DND-41 (cell line): ENCODE measurements around the gene CARD14.

Experiments used
- ATAC-seq: fragments of 200-7000 bp; cut with Tn5 transposase; 3 replicates; pipeline ENCODE4 v1.9.1; 2021; ENCODE audit warnings: low read depth; ENCODE audit not compliant: insufficient read depth
- DNase-seq: peaks from one replicate; pipeline ENCODE4 v3.0.0-alpha.2; 2020
- H2AFZ ChIP-seq: 2 replicates; pipeline ENCODE4 v1.6.0; 2012; ENCODE audit warnings: low read depth, low read length
- H3K27ac ChIP-seq: 2 replicates; pipeline ENCODE4 v1.5.1; 2012; ENCODE audit warnings: low read length, inconsistent platforms
- H3K27me3 ChIP-seq: fragments of 200-600 bp; sonication (generic); 2 replicates; pipeline ENCODE4 v1.6.0; 2012; ENCODE audit warnings: low read length, mild to moderate bottlenecking, inconsistent platforms; ENCODE audit not compliant: insufficient read depth, poor library complexity
- H3K36me3 ChIP-seq: 2 replicates; pipeline ENCODE4 v1.5.1; 2012; ENCODE audit warnings: low read length, inconsistent platforms; ENCODE audit not compliant: insufficient read depth
- H3K4me1 ChIP-seq: 2 replicates; pipeline ENCODE4 v1.5.1; 2012; ENCODE audit warnings: mild to moderate bottlenecking, low read length; ENCODE audit not compliant: insufficient read depth
- H3K4me2 ChIP-seq: 2 replicates; pipeline ENCODE4 v1.6.0; 2012; ENCODE audit warnings: mild to moderate bottlenecking, moderate library complexity, low read length, inconsistent platforms; ENCODE audit not compliant: insufficient read depth
- H3K4me3 ChIP-seq, 2 experiments: fragments of 200-600 bp in 1 of 2; shearing (Covaris generic) in 1 of 2; 2 replicates each; pipeline ENCODE4 v1.5.1; 2012 to 2016; ENCODE audit warnings: inconsistent platforms in 2 of 2, low read length in 2 of 2, mild to moderate bottlenecking in 2 of 2, low read depth in 1 of 2, moderate library complexity in 1 of 2
- H3K79me2 ChIP-seq: 2 replicates; pipeline ENCODE4 v1.6.0; 2012; ENCODE audit warnings: low read length, inconsistent platforms; ENCODE audit not compliant: insufficient read depth
- H3K9ac ChIP-seq: 2 replicates; pipeline ENCODE4 v1.6.0; 2012; ENCODE audit warnings: low read depth, mild to moderate bottlenecking, inconsistent platforms, low read length, moderate library complexity
- H3K9me3 ChIP-seq: 2 replicates; pipeline ENCODE4 v1.5.1; 2012; ENCODE audit warnings: low read length, moderate library complexity, mild to moderate bottlenecking, inconsistent platforms; ENCODE audit not compliant: insufficient read depth, severe bottlenecking
- H4K20me1 ChIP-seq: 2 replicates; pipeline ENCODE4 v1.6.0; 2012; ENCODE audit warnings: low read length; ENCODE audit not compliant: insufficient read depth
- CTCF ChIP-seq: IDR thresholded peaks from 2 replicates; pipeline ENCODE4 v1.5.1; 2012; ENCODE audit warnings: borderline replicate concordance, low read length, moderate library complexity, mild to moderate bottlenecking; ENCODE audit not compliant: poor library complexity, severe bottlenecking; ENCODE audit errors: extremely low read depth
- EZH2 ChIP-seq: IDR thresholded peaks from 3 replicates; pipeline ENCODE4 v1.6.1; 2012; ENCODE audit warnings: borderline replicate concordance, low read depth, mild to moderate bottlenecking, moderate library complexity, low read length, inconsistent platforms; ENCODE audit not compliant: severe bottlenecking

Gene CARD14

GRCh38 chr17:80208050-80208449 is 38.2 kb downstream of the CARD14 start:
- Histone ChIP-seq H3K9ac (no peak overlapping the region), H3K36me3 (no peaks in the 10 kb centered on the region), H3K9me3 (no peaks in the 10 kb centered on the region), H4K20me1 (no peaks in the 10 kb centered on the region; the same call in 1 of the 2 replicates), H3K4me3 (no peak overlapping the region), H3K27me3 (no peaks in the 10 kb centered on the region), H3K79me2 (no peaks in the 10 kb centered on the region), H3K4me1 (no peaks in the 10 kb centered on the region), H3K4me2 (no peak overlapping the region), H2AFZ (no peak overlapping the region), H3K27ac (no peak overlapping the region)
- no peak for ATAC-seq
- DNase-seq: no peak
- no peak for TF ChIP-seq EZH2
- no peak for TF ChIP-seq CTCF

GRCh38 chr17:80209765-80210164 is 39.9 kb downstream of the CARD14 start:
- no peak overlapping the region for H3K27ac ChIP-seq

GRCh38 chr17:80210348-80211108 is 40.7 kb downstream of the CARD14 start:
- DNase-seq: no peak

More at GRCh38 chr17:80209765-80210164, 39.9 kb downstream of the CARD14 start:
- ATAC-seq: no peak
- H3K36me3 ChIP-seq: no peaks in the 10 kb centered on the region
- H3K4me2 ChIP-seq: no peak overlapping the region
- DNase-seq: no peak
- H4K20me1 ChIP-seq: peaks cover 3% of the 10 kb centered on the region; the same call in 1 of the 2 replicates
- no peak overlapping the region for H3K9ac ChIP-seq
- no peak overlapping the region for H2AFZ ChIP-seq
- H3K4me1 ChIP-seq: no peaks in the 10 kb centered on the region
- no peak for TF ChIP-seq CTCF
- TF ChIP-seq EZH2: no peak
- H3K79me2 ChIP-seq: no peaks in the 10 kb centered on the region
- H3K27me3 ChIP-seq: no peaks in the 10 kb centered on the region
- H3K9me3 ChIP-seq: no peaks in the 10 kb centered on the region
- no peak overlapping the region for H3K4me3 ChIP-seq

More at GRCh38 chr17:80210348-80211108, 40.7 kb downstream of the CARD14 start:
- H3K79me2 ChIP-seq: no peaks in the 10 kb centered on the region
- no peak for ATAC-seq
- H4K20me1 ChIP-seq: peaks cover 5% of the 10 kb centered on the region; the same call in 1 of the 2 replicates
- no peak for TF ChIP-seq CTCF
- no peak for TF ChIP-seq EZH2
- no peaks in the 10 kb centered on the region for H3K9me3 ChIP-seq
- no peak overlapping the region for H3K27ac ChIP-seq
- no peak overlapping the region for H3K4me3 ChIP-seq
- H3K36me3 ChIP-seq: no peaks in the 10 kb centered on the region
- H3K9ac ChIP-seq: no peak overlapping the region
- no peaks in the 10 kb centered on the region for H3K27me3 ChIP-seq
- H3K4me2 ChIP-seq: no peak overlapping the region
- no peaks in the 10 kb centered on the region for H3K4me1 ChIP-seq
- H2AFZ ChIP-seq: no peak overlapping the region
